Adipose tissue (tissue), 3 donors: ENCODE results near the gene BTN3A1. TPM values are rescaled to one million over a fixed set of nuclear protein-coding genes. Genes with fewer than 3 reads are reported as not detected.
"Not testable (repeated sequence)": the region's sequence is repeated elsewhere in the genome, so short reads cannot be mapped to it uniquely, and the experiment has no call there.

Experiments used
- H3K27ac ChIP-seq: one replicate; pipeline ENCODE4 v1.5.1; 2013; ENCODE audit warnings: low read depth, low read length
- WGBS, 3 donors: extraction: QIAGEN DNeasy Blood & Tissue Kit; methylation state at CpG; one replicate each; pipeline ENCODE4 v1.1.7; 2013; 5-methylcytosine and 5-hydroxymethylcytosine counted together
- polyA plus RNA-seq, 3 donors: library from polyadenylated mRNA; stranded (reverse); fragments of 200-250 nt; gene quantifications; one replicate each; pipeline ENCODE4 v1.2.3, GENCODE V29; 2013
- donor health status: healthy with polysubstance abuse.
- donor health status: Bipolar disorder and iron deficiency.
- donor health status: healthy.

Gene BTN3A1
- polyA plus RNA-seq, 3 donors = 9.8 to 12.8 (median 12.8) TPM

DNA sequence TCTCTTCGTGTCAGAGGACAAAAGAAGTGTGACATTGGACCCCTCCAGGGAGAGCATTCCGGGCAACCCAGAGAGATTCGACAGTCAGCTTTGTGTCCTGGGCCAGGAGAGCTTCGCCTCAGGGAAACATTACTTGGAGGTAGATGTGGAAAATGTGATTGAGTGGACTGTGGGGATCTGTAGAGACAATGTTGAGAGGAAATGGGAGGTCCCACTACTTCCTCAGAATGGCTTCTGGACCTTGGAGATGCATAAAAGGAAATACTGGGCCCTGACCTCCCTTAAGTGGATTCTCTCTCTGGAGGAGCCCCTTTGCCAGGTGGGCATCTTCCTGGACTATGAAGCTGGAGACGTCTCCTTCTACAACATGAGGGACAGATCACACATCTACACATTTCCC, 28.7 kb downstream of the BTN3A1 start:
- 70 to 85% (median 80%) methylated on average over 5 of the region's 5 CpGs for WGBS, 3 donors
- no peak overlapping the region for H3K27ac ChIP-seq

DNA sequence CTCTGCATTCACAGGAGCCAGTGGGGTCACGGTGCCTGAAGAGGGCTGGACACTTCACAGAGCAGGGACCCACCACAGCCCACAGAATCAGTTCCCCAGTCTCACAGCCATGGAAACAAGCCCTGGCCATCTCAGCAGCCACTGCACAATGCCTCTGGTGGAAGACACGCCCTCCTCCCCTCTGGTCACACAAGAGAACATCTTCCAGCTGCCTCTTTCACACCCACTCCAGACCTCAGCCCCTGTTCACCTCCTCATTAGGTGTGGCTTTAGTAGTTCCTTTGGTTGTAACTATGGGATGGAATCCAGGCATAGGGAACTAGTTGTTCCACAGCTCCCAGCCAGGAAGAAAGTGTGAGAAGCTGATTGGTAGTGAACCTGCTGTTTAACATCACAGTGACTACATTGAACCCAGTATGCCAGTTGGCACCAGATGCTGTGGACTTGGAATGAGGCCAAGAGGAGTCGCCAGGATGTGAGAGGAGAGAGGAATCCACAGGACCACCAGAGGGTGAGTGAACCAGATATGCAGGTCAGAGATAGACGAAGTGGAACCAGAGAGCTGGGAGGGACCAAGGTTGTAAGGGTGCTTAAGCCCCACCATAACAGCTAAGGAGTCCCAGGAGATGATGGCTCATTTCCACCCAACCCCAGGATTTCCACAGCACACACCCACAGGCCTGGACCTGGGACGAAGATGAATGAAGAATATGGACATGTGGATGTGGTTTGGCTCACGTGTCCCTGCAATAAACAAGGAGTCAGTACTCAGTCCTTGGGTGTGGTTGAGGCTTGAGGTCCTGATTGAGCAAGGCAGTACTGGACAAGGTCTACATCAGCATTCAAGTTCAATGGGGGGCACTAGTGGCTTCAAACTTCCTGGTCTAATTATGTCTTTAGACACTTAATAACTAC, 29.4 kb downstream of the BTN3A1 start:
- H3K27ac ChIP-seq = no peak overlapping the region
- WGBS, 3 donors = 83 to 92% (median 88%) methylated on average over 6 of the region's 6 CpGs

DNA sequence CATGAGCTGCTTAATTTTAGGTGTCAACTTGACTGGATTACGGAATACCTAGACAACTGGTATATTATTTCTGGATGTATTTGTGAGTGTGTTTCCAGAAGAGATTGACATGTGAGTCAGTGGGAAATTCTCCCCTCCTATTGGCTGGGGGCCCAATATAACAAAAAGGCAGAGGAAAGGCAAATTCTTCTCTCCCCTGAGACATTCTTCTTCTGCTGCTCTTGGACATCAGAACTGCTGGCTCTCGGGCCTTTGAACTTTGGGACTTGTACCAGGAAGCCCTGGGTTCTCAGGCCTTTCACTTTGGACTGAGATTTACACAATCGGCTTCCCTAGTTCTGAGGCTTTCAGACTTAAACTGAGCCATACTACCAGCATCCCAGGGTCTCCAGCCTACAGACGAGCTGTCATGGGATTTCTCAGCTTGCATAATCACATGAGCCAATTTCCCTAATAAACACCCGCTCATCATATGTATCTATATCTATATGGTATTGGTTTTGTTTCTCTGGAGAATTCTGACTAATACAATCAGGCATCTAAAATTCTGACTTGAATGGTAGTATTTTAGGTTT, 30.6 kb downstream of the BTN3A1 start:
- WGBS, 3 donors = 76 to 88% (median 87%) methylated on average over 5 of the region's 5 CpGs
- no peak overlapping the region for H3K27ac ChIP-seq

DNA sequence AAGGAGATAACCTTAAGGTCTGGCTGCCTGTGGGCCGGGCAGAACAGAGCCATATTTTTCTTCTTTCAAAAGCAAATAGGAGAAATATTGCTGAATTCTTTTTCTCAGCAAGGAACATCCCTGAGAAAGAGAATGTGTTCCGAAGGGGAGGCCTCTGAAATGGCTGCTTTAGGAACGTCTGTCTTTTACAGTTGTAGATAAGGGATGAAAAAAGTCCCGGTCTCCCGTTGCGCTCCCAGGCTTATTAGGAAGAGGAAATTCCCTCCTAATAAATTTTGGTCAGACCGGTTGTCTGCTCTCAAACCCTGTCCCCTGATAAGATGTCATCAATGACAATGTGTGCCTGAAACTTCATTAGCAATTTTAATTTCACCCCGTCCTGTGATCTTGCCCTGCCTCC, 31.6 kb downstream of the BTN3A1 start:
- not testable (repeated sequence) for H3K27ac ChIP-seq
- WGBS, 3 donors = 91 to 96% (median 96%) methylated on average over 8 of the region's 8 CpGs

DNA sequence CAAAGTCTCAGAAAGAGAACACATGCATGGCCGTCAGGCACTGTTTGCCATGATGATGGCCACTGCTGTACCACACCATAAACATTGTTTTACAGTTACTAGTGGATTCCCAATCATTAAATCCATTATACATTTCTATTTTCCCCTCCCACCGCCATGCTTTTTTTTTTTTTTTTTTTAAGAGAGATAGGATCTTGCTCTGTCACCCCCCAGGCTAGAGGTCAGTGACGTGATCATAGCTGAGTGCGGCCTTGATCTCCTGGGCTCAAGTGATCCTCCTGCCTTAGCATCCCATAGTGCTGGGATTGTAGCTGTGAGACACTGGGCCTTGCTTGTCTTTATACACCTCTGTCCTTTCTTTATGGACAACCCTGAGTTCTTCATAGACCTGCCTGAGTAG, 33.9 kb downstream of the BTN3A1 start:
- H3K27ac ChIP-seq = no peak overlapping the region
- WGBS, 3 donors = 85 to 99% (median 96%) methylated on average over 4 of the region's 4 CpGs

- no peak overlapping the region for H3K27ac ChIP-seq
- 83 to 100% (median 91%) methylated on average over 1 of the region's 1 CpG for WGBS, 3 donors
These were observed 35.5 kb downstream of the BTN3A1 start for GRCh38 chr6:26437550-26437949.

GRCh38 chr6:26438000-26438399, 35.9 kb downstream of the BTN3A1 start:
- H3K27ac ChIP-seq = no peak overlapping the region
- 95 to 97% (median 96%) methylated on average over 1 of the region's 1 CpG for WGBS, 3 donors

DNA sequence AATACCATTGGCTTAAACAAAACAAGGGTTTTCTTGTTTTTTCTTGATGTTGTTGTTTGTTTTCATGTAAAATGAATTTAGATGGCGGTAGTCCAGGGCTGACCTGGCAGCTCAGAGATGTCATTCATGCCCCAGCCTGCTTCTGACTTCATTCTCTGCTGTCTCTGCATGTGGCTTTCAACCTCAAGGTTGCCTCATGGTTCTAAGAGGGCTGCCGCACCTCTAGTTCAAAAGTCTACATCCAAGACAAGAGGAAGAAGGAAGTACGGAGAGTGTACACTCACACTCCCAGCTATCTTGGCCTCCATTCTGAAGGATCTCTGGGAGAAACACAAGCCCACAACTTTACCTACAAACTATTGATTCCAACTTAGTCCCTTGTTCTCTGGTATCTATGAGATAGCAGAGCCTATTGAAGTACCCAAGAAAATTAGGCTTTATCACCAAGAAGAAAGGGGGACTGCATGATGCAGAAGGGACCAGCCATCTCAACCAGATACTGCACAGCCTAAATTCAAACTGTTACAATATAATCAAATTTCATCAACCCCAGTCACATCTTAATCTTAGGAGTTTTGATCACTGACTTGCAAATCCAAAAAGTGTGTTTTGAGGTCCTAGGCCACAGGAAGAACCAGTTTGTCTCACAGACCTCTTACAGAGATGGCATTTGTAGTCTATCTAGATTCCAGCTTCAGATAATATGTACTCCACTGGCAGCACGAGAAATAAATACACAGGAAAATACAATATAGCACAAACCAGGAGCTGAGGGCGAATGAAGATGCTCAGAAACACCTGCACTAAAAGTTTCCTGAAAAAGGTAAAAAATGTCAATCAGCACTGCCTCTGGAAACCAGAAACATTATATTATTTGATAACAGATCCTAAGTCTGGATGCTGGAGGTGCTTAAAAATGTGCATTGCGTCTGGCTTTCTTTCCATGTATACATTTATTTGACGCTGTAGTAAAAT, 37.4 kb downstream of the BTN3A1 start:
- no peak overlapping the region for H3K27ac ChIP-seq
- WGBS, 3 donors = 47 to 56% (median 50%) methylated on average over 7 of the region's 7 CpGs

- 5 to 60% (median 10%) methylated on average over 2 of the region's 2 CpGs for WGBS, 3 donors
- no peak overlapping the region for H3K27ac ChIP-seq
These were observed 38.9 kb downstream of the BTN3A1 start for GRCh38 chr6:26440977-26441358.

DNA sequence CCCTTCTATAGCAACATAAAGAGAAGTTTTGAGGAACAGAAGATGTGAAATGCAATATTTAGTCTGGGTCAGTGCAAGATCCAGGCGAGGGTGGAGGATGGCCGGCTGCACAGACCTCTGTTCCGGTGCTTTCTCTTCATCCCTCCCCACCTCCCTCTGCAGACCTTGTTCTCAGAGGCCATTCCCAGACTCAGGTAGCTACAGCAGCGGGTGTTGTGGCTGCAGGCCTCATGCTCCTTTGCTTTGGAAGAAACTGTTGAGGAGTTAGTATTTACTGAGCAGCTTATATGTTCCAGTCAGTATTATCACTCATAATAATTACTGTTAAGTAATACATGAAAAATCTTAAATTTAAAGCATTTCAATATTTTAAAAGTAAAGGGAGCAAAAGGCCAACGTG, 39.9 kb downstream of the BTN3A1 start:
- no peak overlapping the region for H3K27ac ChIP-seq
- WGBS, 3 donors = 41 to 73% (median 52%) methylated on average over 5 of the region's 5 CpGs

DNA sequence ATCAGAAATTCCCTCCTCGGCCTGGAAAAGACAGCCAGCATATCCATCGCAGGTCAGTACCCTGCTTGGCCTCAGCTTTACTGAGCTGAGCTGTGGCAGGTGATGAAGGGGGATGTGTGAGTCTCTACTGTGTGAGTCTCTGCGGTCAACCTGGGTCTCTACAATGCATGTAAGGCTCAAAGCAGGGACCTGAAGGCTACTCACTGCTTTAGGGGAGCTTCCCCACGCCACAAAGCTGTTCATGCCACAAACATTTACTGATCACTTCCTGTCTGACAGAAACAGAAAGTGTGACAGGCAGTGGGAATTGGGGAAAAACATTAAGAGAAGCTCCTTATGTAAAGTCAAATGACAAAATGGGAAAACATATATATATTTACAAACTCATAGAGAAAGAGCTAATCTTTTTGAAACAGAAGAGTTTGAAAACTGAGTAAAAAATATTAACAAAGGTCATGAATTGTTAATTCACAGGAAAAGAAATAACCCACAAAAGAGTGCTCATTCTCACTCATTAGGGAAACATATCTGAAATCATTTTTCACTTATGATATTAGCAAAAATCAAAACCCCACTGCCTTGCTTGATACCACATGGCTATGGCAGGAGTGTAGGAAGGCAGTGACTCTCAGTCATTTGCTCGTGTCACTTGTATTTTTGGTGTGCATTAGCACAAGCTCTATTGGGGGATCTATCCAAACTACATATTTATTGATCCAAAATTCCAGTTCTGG, 44.0 kb downstream of the BTN3A1 start:
- WGBS, 3 donors = 64 to 84% (median 79%) methylated on average over 5 of the region's 5 CpGs
- no peak overlapping the region for H3K27ac ChIP-seq

GRCh38 chr6:26447257-26447656, 45.2 kb downstream of the BTN3A1 start:
- no peak overlapping the region for H3K27ac ChIP-seq
- WGBS, 3 donors = 87 to 95% (median 91%) methylated on average over 5 of the region's 5 CpGs

GRCh38 chr6:26450240-26450639, 48.2 kb downstream of the BTN3A1 start:
- no peak overlapping the region for H3K27ac ChIP-seq
- 87 to 94% (median 91%) methylated on average over 3 of the region's 3 CpGs for WGBS, 3 donors

GRCh38 chr6:26452631-26453235, 50.7 kb downstream of the BTN3A1 start:
- WGBS, 3 donors = 69 to 81% (median 73%) methylated on average over 1 of the region's 1 CpG

DNA sequence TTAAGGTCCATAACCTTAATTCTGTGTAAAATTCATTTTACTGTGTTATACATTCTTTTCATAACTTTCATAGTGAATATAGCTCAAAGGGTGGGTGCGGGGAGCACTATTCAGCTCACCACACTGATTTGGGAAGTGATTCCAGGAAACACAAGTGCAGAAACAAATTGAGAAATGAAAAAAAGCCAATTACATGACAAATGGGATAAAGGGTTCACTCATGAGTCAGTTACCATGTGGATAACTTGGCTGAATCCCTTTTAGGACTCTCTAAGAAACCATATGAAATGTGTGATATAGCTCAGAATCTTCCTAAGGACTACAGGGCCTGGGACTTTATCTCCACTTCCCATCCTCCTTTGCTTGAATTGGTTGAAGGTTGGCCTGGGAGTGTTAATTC, 52.6 kb downstream of the BTN3A1 start:
- H3K27ac ChIP-seq = no peak overlapping the region
- 89 to 94% (median 91%) methylated on average over 1 of the region's 1 CpG for WGBS, 3 donors

More at GRCh38 chr6:26452631-26453235, 50.7 kb downstream of the BTN3A1 start:
- no peak overlapping the region for H3K27ac ChIP-seq

DNA sequence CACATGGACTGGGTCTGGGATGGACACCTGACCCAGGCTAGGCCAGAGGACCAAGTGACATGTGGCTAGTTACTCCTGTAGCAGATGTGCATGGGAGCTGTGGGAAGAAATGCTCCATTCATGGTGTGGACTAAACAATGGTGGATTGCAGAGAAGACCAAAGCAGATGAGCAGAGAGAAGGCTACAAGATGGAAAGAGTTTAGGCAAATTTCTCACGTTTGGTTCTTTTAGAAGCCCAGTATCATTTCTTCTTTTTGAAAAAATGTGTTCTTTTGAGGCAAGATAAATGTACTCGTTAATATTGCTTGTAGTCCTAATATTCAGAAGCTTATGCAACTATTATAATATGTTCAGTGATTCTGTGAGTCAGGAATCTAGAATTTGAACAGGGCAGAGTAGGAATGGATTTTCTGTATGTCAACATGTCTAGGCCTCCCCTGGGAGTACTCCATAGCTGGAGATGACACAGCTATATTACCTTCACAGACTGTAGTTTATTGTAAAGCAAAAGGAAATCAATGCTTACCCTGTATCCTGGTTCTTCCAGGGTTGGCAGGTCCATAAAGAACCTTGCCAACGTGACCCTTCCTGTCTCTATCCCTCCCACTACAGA, 53.4 kb downstream of the BTN3A1 start:
- 87 to 95% (median 90%) methylated on average over 3 of the region's 3 CpGs for WGBS, 3 donors
- no peak overlapping the region for H3K27ac ChIP-seq

DNA sequence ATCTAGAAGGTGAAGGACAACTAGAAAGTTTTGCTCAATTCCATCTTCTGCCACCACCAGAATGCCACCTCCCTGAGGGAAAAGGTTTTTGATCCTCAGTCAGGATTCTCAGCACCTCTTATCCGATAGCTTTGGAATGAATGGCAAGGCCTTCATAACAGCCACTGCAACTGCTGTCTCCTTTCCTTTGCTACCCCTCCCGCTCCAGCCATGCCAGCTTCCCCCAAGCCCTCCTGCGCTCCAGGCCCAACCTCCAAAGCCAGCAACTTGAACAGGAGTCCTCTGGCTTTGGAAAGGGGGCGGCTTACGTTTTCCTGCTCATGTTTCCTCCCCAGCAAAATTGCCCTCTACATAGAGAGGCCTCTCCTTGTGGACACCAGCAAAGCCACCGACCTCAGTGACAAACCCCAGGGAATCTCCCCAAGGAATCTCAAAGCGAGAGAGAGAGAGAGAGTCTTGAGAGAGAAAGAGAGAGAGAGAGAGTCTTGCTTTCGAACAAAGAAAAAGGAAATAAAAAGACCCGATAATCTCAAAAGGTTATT, 55.3 kb downstream of the BTN3A1 start:
- 18 to 19% (median 19%) methylated on average over 9 of the region's 9 CpGs for WGBS, 3 donors
- no peak overlapping the region for H3K27ac ChIP-seq
